Left ventricle myocardium inferior (tissue), 1 donor: ENCODE data around the gene FAM151B. TPM values are rescaled to one million over a fixed set of nuclear protein-coding genes. Genes with fewer than 3 reads are reported as not detected.
"Not testable (repeated sequence)": the region's sequence is repeated elsewhere in the genome, so short reads cannot be mapped to it uniquely, and the experiment has no call there.

Source experiments
- DNase-seq: peaks from one replicate; pipeline ENCODE4 v3.0.0-alpha.2; 2020
- H3K27ac ChIP-seq: fragments of 200-600 bp; replicated peaks from 2 replicates; pipeline ENCODE4 v1.8.0; 2021
- H3K27me3 ChIP-seq: fragments of 200-600 bp; 2 replicates; pipeline ENCODE4 v1.8.0; 2021; ENCODE audit warnings: low read depth
- H3K36me3 ChIP-seq: fragments of 200-600 bp; 2 replicates; pipeline ENCODE4 v1.8.0; 2021
- H3K4me1 ChIP-seq: fragments of 200-600 bp; 2 replicates; pipeline ENCODE4 v1.8.0; 2021
- H3K4me3 ChIP-seq: fragments of 200-600 bp; 2 replicates; pipeline ENCODE4 v1.8.0; 2021; ENCODE audit warnings: mild to moderate bottlenecking, moderate library complexity
- H3K9me3 ChIP-seq: fragments of 200-600 bp; replicated peaks from 2 replicates; pipeline ENCODE4 v1.8.0; 2021
- CTCF ChIP-seq: fragments of 200-600 bp; IDR thresholded peaks from 2 replicates; pipeline ENCODE4 v1.8.0; 2021; ENCODE audit warnings: antibody characterized with exemption, mild to moderate bottlenecking, borderline replicate concordance
- intact Hi-C: fragments of 100-400 bp; cut with micrococcal nuclease; formaldehyde crosslinking; loops from one replicate; pipeline ENCODE4 v1.11.0; 2022
- total RNA-seq: library from RNA; stranded (reverse); fragmentation: NEBNext Ultra II Directional; extraction: Animal tissue kit (Norgen Biotek cat#: 25700); gene quantifications from one replicate; pipeline ENCODE4 v1.2.1, GENCODE V29; 2021
- donor health status: DM: no; HTN: yes; CAD: no; lungs with severe emphysema.

Gene FAM151B
- total RNA-seq, 1 donor from 2014 or later = 0.91 TPM

- Histone ChIP-seq H3K4me1 (peaks cover 18% of the 10 kb centered on the region), H3K4me3 (no peak overlapping the region), H3K27me3 (peaks cover 8% of the 10 kb centered on the region), H3K27ac (no peak overlapping the region), H3K9me3 (no peaks in the 10 kb centered on the region), H3K36me3 (no peaks in the 10 kb centered on the region)
- TF ChIP-seq CTCF = no peak
- DNase-seq = no peak
- intact Hi-C loops = no loop called here
Observed at GRCh38 chr5:80491296-80491695, 3.4 kb downstream of the FAM151B start.

- TF ChIP-seq CTCF = no peak
- H3K4me1 ChIP-seq = peaks cover 12% of the 10 kb centered on the region
- no peak overlapping the region for H3K4me3 ChIP-seq
Observed at GRCh38 chr5:80492741-80493140, 4.8 kb downstream of the FAM151B start.

GRCh38 chr5:80493443-80493842 is 5.5 kb downstream of the FAM151B start:
- H3K27ac ChIP-seq, intact Hi-C loops, H3K36me3 ChIP-seq, H3K27me3 ChIP-seq, H3K9me3 ChIP-seq, H3K4me3 ChIP-seq, DNase-seq, H3K4me1 ChIP-seq: not testable (repeated sequence)

More at GRCh38 chr5:80492741-80493140, 4.8 kb downstream of the FAM151B start:
- intact Hi-C loops = no loop called here
- no peak for DNase-seq
- Histone ChIP-seq H3K9me3 (no peaks in the 10 kb centered on the region), H3K27me3 (peaks cover 8% of the 10 kb centered on the region), H3K27ac (no peak overlapping the region), H3K36me3 (no peaks in the 10 kb centered on the region)

GRCh38 chr5:80495891-80496290 is 8.0 kb downstream of the FAM151B start:
- Histone ChIP-seq H3K4me3 (no peak overlapping the region), H3K4me1 (no peaks in the 10 kb centered on the region), H3K9me3 (no peaks in the 10 kb centered on the region), H3K27ac (no peak overlapping the region), H3K36me3 (no peaks in the 10 kb centered on the region), H3K27me3 (no peaks in the 10 kb centered on the region)
- no peak for DNase-seq
- intact Hi-C loops = no loop called here
- no peak for TF ChIP-seq CTCF

- no peak for TF ChIP-seq CTCF
- Histone ChIP-seq H3K36me3 (no peaks in the 10 kb centered on the region), H3K27me3 (no peaks in the 10 kb centered on the region), H3K27ac (no peak overlapping the region), H3K4me1 (no peaks in the 10 kb centered on the region), H3K9me3 (no peaks in the 10 kb centered on the region), H3K4me3 (no peak overlapping the region)
- intact Hi-C loops = no loop called here
- DNase-seq = no peak
Observed at GRCh38 chr5:80502800-80503199, 14.9 kb downstream of the FAM151B start.

- Histone ChIP-seq H3K4me3 (no peak overlapping the region), H3K4me1 (no peaks in the 10 kb centered on the region), H3K27me3 (no peaks in the 10 kb centered on the region), H3K27ac (no peak overlapping the region), H3K36me3 (no peaks in the 10 kb centered on the region), H3K9me3 (no peaks in the 10 kb centered on the region)
- TF ChIP-seq CTCF = no peak
- no peak for DNase-seq
- intact Hi-C loops = no loop called here
Observed at GRCh38 chr5:80503641-80504040, 15.7 kb downstream of the FAM151B start.
